B cell (primary cell): ENCODE data around the gene ATRAID.
"Not testable (repeated sequence)": the region's sequence is repeated elsewhere in the genome, so short reads cannot be mapped to it uniquely, and the experiment has no call there.

Source experiments
- CTCF ChIP-seq: fragments of 200-600 bp; IDR thresholded peaks from one replicate; pipeline ENCODE4 v1.8.0; 2022; ENCODE audit warnings: antibody characterized with exemption, mild to moderate bottlenecking
- EZH2 ChIP-seq: IDR thresholded peaks from 2 replicates; pipeline ENCODE4 v1.6.1; 2012; ENCODE audit warnings: borderline replicate concordance, low read depth, mild to moderate bottlenecking, moderate library complexity, low read length; ENCODE audit not compliant: insufficient read depth, poor library complexity, severe bottlenecking

DNA sequence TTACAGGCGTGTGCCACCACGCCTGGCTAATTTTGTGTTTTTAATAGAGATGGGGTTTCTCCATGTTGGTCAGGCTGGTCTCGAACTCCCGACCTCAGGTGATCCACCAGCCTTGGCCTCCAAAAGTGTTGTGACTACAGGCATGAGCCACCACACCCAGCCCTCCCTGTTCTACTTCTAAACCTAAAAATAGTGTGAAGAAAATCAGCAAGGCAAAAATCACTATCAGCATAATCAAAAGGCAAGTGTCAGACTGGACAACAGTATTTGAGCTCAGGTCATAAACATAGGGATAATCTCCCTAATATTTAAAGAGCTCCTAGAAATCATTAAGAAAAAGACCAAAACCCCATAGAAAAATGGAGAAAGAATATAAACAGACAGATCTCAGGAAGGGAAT is 36.1 kb upstream of the ATRAID start:
- TF ChIP-seq CTCF, EZH2: not testable (repeated sequence)
